Endothelial cell of umbilical vein (primary cell): Measurements from ENCODE around the gene LRTM2. TPM values are rescaled to one million over a fixed set of nuclear protein-coding genes. Genes with fewer than 3 reads are reported as not detected.

Experiments used
- BruUV-seq: library from RNA; stranded (reverse); fragments of 400-500 nt; replicated peaks from 2 replicates; lab custom pipeline; 2021; lab: Mats Ljungman, UMichigan
- CTCF ChIA-PET: fragments of 300-600, 350-600 bp; sonication (Branson Sonifier 250); formaldehyde crosslinking; loops from one replicate; lab custom pipeline; 2021; ENCODE audit warnings: antibody characterized with exemption, inconsistent platforms; lab: Charles Lee
- POLR2A ChIA-PET: fragments of 300-600, 350-600 bp; sonication (Branson Sonifier 250); formaldehyde crosslinking; loops from one replicate; lab custom pipeline; 2021; ENCODE audit warnings: antibody characterized with exemption, inconsistent platforms; lab: Charles Lee
- DNase-seq: peaks from one replicate; pipeline ENCODE4 v3.0.0-alpha.2; 2011; ENCODE audit warnings: low read depth, low spot score
- FAIRE-seq: peaks from 2 replicates; lab custom pipeline; 2011; peaks lifted over from hg19 to GRCh38; lab: Jason Lieb, UNC
- H2AFZ ChIP-seq: 2 replicates; pipeline ENCODE4 v1.6.0; 2012; ENCODE audit warnings: low read depth, low read length, control low read depth, inconsistent platforms
- H3K27ac ChIP-seq: 2 replicates; pipeline ENCODE4 v1.5.1; 2011; ENCODE audit warnings: low read depth, mild to moderate bottlenecking, control low read depth, low read length, moderate library complexity; ENCODE audit not compliant: insufficient read depth
- H3K27me3 ChIP-seq, 2 experiments: 2 replicates each; pipeline versions ENCODE4 v1.6.0 to v1.6.1; 2011; ENCODE audit warnings: low read length in 2 of 2, mixed read lengths in 1 of 2; ENCODE audit not compliant: control insufficient read depth in 2 of 2, insufficient read depth in 2 of 2
- H3K36me3 ChIP-seq, 2 experiments: 2 replicates in 1 of 2; 3 replicates in 1 of 2; pipeline ENCODE4 v1.5.1; 2011; ENCODE audit warnings: low read length in 2 of 2, mild to moderate bottlenecking in 1 of 2, moderate library complexity in 1 of 2; ENCODE audit not compliant: control insufficient read depth in 2 of 2, insufficient read depth in 2 of 2; ENCODE audit errors: extremely low read depth in 1 of 2
- H3K4me1 ChIP-seq: 3 replicates; pipeline ENCODE4 v1.5.1; 2011; ENCODE audit warnings: mild to moderate bottlenecking, low read length; ENCODE audit not compliant: control insufficient read depth, insufficient read depth; ENCODE audit errors: extremely low read depth
- H3K4me2 ChIP-seq: 2 replicates; pipeline ENCODE4 v1.6.1; 2011; ENCODE audit warnings: low read length, control low read depth, mixed read lengths; ENCODE audit not compliant: insufficient read depth
- H3K4me3 ChIP-seq, 3 experiments: fragments of 200-600 bp in 1 of 3; sonication (generic), shearing (Covaris generic) in 1 of 3; replicated peaks in 1 of 3; 2 replicates each; pipeline ENCODE4 v1.5.1; 2011 to 2016; ENCODE audit warnings: control low read depth in 3 of 3, low read length in 3 of 3, mild to moderate bottlenecking in 2 of 3, inconsistent platforms in 1 of 3, low read depth in 1 of 3, moderate library complexity in 1 of 3; ENCODE audit not compliant: insufficient read depth in 1 of 3
- H3K79me2 ChIP-seq: 2 replicates; pipeline ENCODE4 v1.6.0; 2012; ENCODE audit warnings: low read length, inconsistent platforms; ENCODE audit not compliant: control insufficient read depth, insufficient read depth
- H3K9ac ChIP-seq: replicated peaks from 2 replicates; pipeline ENCODE3; 2011; ENCODE audit warnings: low read length, control low read depth; ENCODE audit not compliant: insufficient read depth; ENCODE audit errors: extremely low read depth
- H3K9me1 ChIP-seq: replicated peaks from 3 replicates; pipeline ENCODE4 v1.6.0; 2011; ENCODE audit warnings: mild to moderate bottlenecking, low read length; ENCODE audit not compliant: control insufficient read depth, insufficient read depth; ENCODE audit errors: extremely low read depth
- H3K9me3 ChIP-seq: replicated peaks from 2 replicates; pipeline ENCODE4 v1.5.1; 2012; ENCODE audit warnings: low read length, inconsistent platforms; ENCODE audit not compliant: control insufficient read depth, insufficient read depth
- H4K20me1 ChIP-seq: replicated peaks from 2 replicates; pipeline ENCODE3; 2011; ENCODE audit warnings: mild to moderate bottlenecking, low read length; ENCODE audit not compliant: control insufficient read depth, insufficient read depth; ENCODE audit errors: extremely low read depth
- CTCF ChIP-seq, 2 donors: IDR thresholded peaks; 1 replicate in 1 of 2; 2 replicates in 1 of 2; pipeline ENCODE4 v1.5.1; 2011; ENCODE audit warnings: low read length in 2 of 2, mild to moderate bottlenecking in 2 of 2, moderate library complexity in 2 of 2, control low read depth in 1 of 2, inconsistent platforms in 1 of 2, low read depth in 1 of 2; ENCODE audit not compliant: insufficient read depth in 1 of 2; ENCODE audit errors: extremely low read depth in 1 of 2
- EZH2 ChIP-seq: IDR thresholded peaks from 2 replicates; pipeline ENCODE4 v1.6.1; 2012; ENCODE audit warnings: borderline replicate concordance, low read depth, mild to moderate bottlenecking, moderate library complexity, low read length, inconsistent platforms; ENCODE audit not compliant: severe bottlenecking
- FOS ChIP-seq: IDR thresholded peaks from 2 replicates; pipeline ENCODE4 v1.6.1; 2011; ENCODE audit warnings: mild to moderate bottlenecking, low read length, moderate library complexity, borderline replicate concordance; ENCODE audit not compliant: insufficient read depth
- GATA2 ChIP-seq: IDR thresholded peaks from 2 replicates; pipeline ENCODE4 v1.7.0; 2011; ENCODE audit warnings: low read depth, mild to moderate bottlenecking, moderate library complexity, mixed read lengths, low read length; ENCODE audit not compliant: insufficient read length, insufficient read depth
- JUN ChIP-seq: IDR thresholded peaks from 2 replicates; pipeline ENCODE4 v1.6.1; 2011; ENCODE audit warnings: borderline replicate concordance, low read depth; ENCODE audit not compliant: insufficient read length, insufficient read depth
- MAX ChIP-seq: IDR thresholded peaks from 2 replicates; pipeline ENCODE4 v1.6.1; 2011; ENCODE audit not compliant: insufficient read depth, insufficient read length
- MYC ChIP-seq: IDR thresholded peaks from one replicate; pipeline ENCODE4 v1.6.1; 2011; ENCODE audit warnings: mild to moderate bottlenecking, low read depth, low read length
- POLR2A ChIP-seq: IDR thresholded peaks from 2 replicates; pipeline ENCODE4 v1.6.1; 2012; ENCODE audit warnings: low read depth, mild to moderate bottlenecking, control low read depth, low read length
- POLR2AphosphoS5 ChIP-seq: IDR thresholded peaks from 2 replicates; pipeline ENCODE4 v1.6.1; 2012; ENCODE audit warnings: low read depth, mild to moderate bottlenecking, control low read depth, low read length, moderate library complexity; ENCODE audit not compliant: insufficient read depth
- dilution Hi-C: fragments of 300-500 bp; cut with MboI; formaldehyde crosslinking; loops from one replicate; pipeline ENCODE4 v1.15.0; 2019; ENCODE audit warnings: low sequenced_read_pairs; ENCODE audit not compliant: extremely low pct_ligation_motif_present
- intact Hi-C: fragments of 100-400 bp; cut with micrococcal nuclease; formaldehyde crosslinking; loops from one replicate; pipeline ENCODE4 v1.10.0; 2022
- polyA plus RNA-seq, 4 experiments: library from polyadenylated mRNA; depleted of rRNA in 3 of 4; stranded (reverse) in 3 of 4; unstranded in 1 of 4; fragments of >200 nt; gene quantifications; 2 replicates each; pipeline versions ENCODE4 v1.2.1 to v1.2.3, GENCODE V29; 2011 to 2012; ENCODE audit warnings: missing spikeins in 1 of 4
- total RNA-seq: library from RNA; stranded (reverse); gene quantifications from 2 replicates; pipeline ENCODE4 v1.2.3, GENCODE V29; 2021

Gene LRTM2
- total and polyA plus RNA-seq, 2 donors (not counting 3 experiments of a cell fraction or from before 2014, with no cell fraction given), result not detected

- no peak overlapping the region for H3K4me3 ChIP-seq
- ChIA-PET POLR2A (no interaction called here), CTCF (interaction anchor here (1.7 kb wide), 1 partner anchor 134 kb away, joined by 6 read pairs; no protein-coding TSS in a partner anchor)
- intact Hi-C loops (no loop called here), dilution Hi-C loops (no loop called here)
- H3K4me2 ChIP-seq, result no peak overlapping the region
- H3K9ac ChIP-seq, result no peak overlapping the region
- DNase-seq (no peak), FAIRE-seq (no peak)
- no peaks in the 10 kb centered on the region for H3K9me1 ChIP-seq
- no peaks in the 10 kb centered on the region for H3K79me2 ChIP-seq
- H3K36me3 ChIP-seq, result no peaks in the 10 kb centered on the region
- no peaks in the 10 kb centered on the region for H4K20me1 ChIP-seq
- no peak overlapping the region for H3K27ac ChIP-seq
- H3K9me3 ChIP-seq, result no peaks in the 10 kb centered on the region
- TF ChIP-seq POLR2AphosphoS5, result no peak
- no peak for TF ChIP-seq CTCF (IDR thresholded peaks at IDR 0.05; ENCODE audit: extremely low read depth in 1 of 2, insufficient read depth in 1 of 2, low read depth in 1 of 2, low read length in 2 of 2)
- TF ChIP-seq MYC, result no peak
- no peak for TF ChIP-seq MAX
- TF ChIP-seq FOS, result no peak
- TF ChIP-seq POLR2A, result no peak
- no peak for TF ChIP-seq EZH2
- TF ChIP-seq JUN, result no peak
- no peak for TF ChIP-seq GATA2
- H3K4me1 ChIP-seq, result peaks cover 15% of the 10 kb centered on the region
- BruUV-seq, result no TSS peak
- H3K27me3 ChIP-seq, result no peaks in the 10 kb centered on the region
- H2AFZ ChIP-seq, result no peak overlapping the region
These were observed 13.9 kb upstream of the LRTM2 start for GRCh38 chr12:1806301-1807086.
